H1 (cell line): Measurements from ENCODE around the gene VPS54. TPM values are rescaled to one million over a fixed set of nuclear protein-coding genes. Genes with fewer than 3 reads are reported as not detected.

Experiments used
- ASH2L ChIP-seq: fragments of 200-600, 300-600 bp; sonication (generic); IDR thresholded peaks from one replicate; pipeline ENCODE4 v1.7.1; 2017; ENCODE audit warnings: low read length
- BRCA1 ChIP-seq: IDR thresholded peaks from 2 replicates; pipeline ENCODE4 v1.6.1; 2012; ENCODE audit warnings: low read depth, low read length, improper control_type of control experiment
- CEBPB ChIP-seq: IDR thresholded peaks from 2 replicates; pipeline ENCODE4 v1.6.1; 2012; ENCODE audit warnings: low read depth, low read length
- PHF8 ChIP-seq: fragments of 200-600 bp; sonication (generic); conservative IDR thresholded peaks from 2 replicates; pipeline ENCODE4 v1.7.1; 2012; ENCODE audit warnings: low read depth, mild to moderate bottlenecking, inconsistent platforms, low read length, moderate library complexity
- POLR2AphosphoS5 ChIP-seq: IDR thresholded peaks from 2 replicates; pipeline ENCODE4 v1.6.1; 2011; ENCODE audit warnings: low read depth, low read length
- RNF2 ChIP-seq: fragments of 200-900, 300-1000 bp; sonication (generic); IDR thresholded peaks from 2 replicates; pipeline ENCODE4 v1.7.1; 2016; ENCODE audit warnings: borderline replicate concordance, low read depth, mild to moderate bottlenecking, antibody characterized with exemption, low read length; ENCODE audit not compliant: poor library complexity, severe bottlenecking; ENCODE audit errors: missing control alignments
- SP4 ChIP-seq: IDR thresholded peaks from 2 replicates; pipeline ENCODE4 v1.6.1; 2012; ENCODE audit warnings: low read length, inconsistent platforms
- TAF7 ChIP-seq: optimal IDR thresholded peaks from 2 replicates; pipeline ENCODE3; 2011; ENCODE audit warnings: low read depth, mild to moderate bottlenecking, inconsistent platforms, low read length, moderate library complexity, borderline replicate concordance
- TBP ChIP-seq: IDR thresholded peaks from 2 replicates; pipeline ENCODE4 v1.6.1; 2011; ENCODE audit warnings: low read depth, low read length, improper control_type of control experiment
- ZNF274 ChIP-seq: IDR thresholded peaks from 2 replicates; pipeline ENCODE4 v1.7.0; 2012; ENCODE audit warnings: low read length, borderline replicate concordance; ENCODE audit errors: extremely low read depth
- polyA plus RNA-seq, 7 experiments: library from polyadenylated mRNA; depleted of rRNA in 3 of 7; stranded (reverse) in 5 of 7; unstranded in 2 of 7; fragments of >200 nt in 5 of 7; fragments of 200-250 nt in 2 of 7; gene quantifications; 1 replicate in 5 of 7; 2 replicates in 1 of 7; 4 replicates in 1 of 7; pipeline versions ENCODE4 v1.2.1 to v1.2.3, GENCODE V29; 2011 to 2013; ENCODE audit warnings: missing spikeins in 2 of 7, mixed read lengths in 2 of 7
- small RNA-seq: library from polyadenylated mRNA; stranded (forward); fragments of <200 nt; extraction: miRNeasy Mini kit (QIAGEN cat#:217004); gene quantifications from one replicate; pipeline ENCODE3, GENCODE V24; 2013; ENCODE audit not compliant: insufficient read depth
- total RNA-seq: library from RNA; stranded (reverse); fragmentation: NEBNext Ultra II Directional; extraction: Animal tissue kit (Norgen Biotek cat#: 25700); gene quantifications from 2 replicates; pipeline ENCODE4 v1.2.1, GENCODE V29; 2021

Gene VPS54
- total and polyA plus RNA-seq, 2 of the 8 experiments (the other 6 are each of a cell fraction or from before 2014, with no cell fraction given) = 3.6 to 13.2 TPM

GRCh38 chr2:63842149-63843061, 176.8 kb downstream of the VPS54 start (continued):
- TF ChIP-seq TBP (0 out of 2 replicates have a peak, but pooled peaks have one; percentile 32), SP4 (no peak; the same call in 1 of the 2 replicates), ASH2L (peak; percentile 59), POLR2AphosphoS5 (peak; percentile 59; the same call in 1 of the 2 replicates), CEBPB (peak; percentile 78), TAF7 (peak; percentile 65), BRCA1 (no peak), ZNF274 (no peak), RNF2 (no peak), PHF8 (0 out of 2 replicates have a peak, but pooled peaks have one; percentile 11)

Small RNA genes within 50 kb of the gene (small RNA-seq; reads per million reads assigned to genes)
- not detected for gene RF01293

Other genes with a start within 250 kb of the VPS54 start
- gene UGP2, start 177.5 kb downstream of the VPS54 start, total RNA-seq = 925 and 956 TPM in 2 replicates
- 130 and 278 TPM in 2 replicates for gene UGP2, start 177.5 kb downstream of the VPS54 start, polyA plus RNA-seq (2011; rRNA removed)
- 57.1 and 57.2 TPM in 2 replicates for gene PELI1, start 125.0 kb upstream of the VPS54 start, total RNA-seq
- 17.1 and 21.8 TPM in 2 replicates for gene PELI1, start 125.0 kb upstream of the VPS54 start, polyA plus RNA-seq (2011; rRNA removed)